GM19240 (cell line): ENCODE measurements around the gene APOO.
A peak's percentile ranks its signal among the peaks of the same experiment; 100 is the strongest.
"Not testable (repeated sequence)": the region's sequence is repeated elsewhere in the genome, so short reads cannot be mapped to it uniquely, and the experiment has no call there.

Experiments used
- DNase-seq: peaks from one replicate; pipeline ENCODE4 v3.0.0; 2011; ENCODE audit warnings: low spot score; ENCODE audit not compliant: insufficient read length

Gene APOO

GRCh38 chrX:23904096-23904495 is 3.6 kb downstream of the APOO start:
- no peak for DNase-seq

GRCh38 chrX:23902419-23902818 is 5.3 kb downstream of the APOO start:
- no peak for DNase-seq

GRCh38 chrX:23901805-23902204 is 5.9 kb downstream of the APOO start:
- DNase-seq, result peak; percentile 11

DNA sequence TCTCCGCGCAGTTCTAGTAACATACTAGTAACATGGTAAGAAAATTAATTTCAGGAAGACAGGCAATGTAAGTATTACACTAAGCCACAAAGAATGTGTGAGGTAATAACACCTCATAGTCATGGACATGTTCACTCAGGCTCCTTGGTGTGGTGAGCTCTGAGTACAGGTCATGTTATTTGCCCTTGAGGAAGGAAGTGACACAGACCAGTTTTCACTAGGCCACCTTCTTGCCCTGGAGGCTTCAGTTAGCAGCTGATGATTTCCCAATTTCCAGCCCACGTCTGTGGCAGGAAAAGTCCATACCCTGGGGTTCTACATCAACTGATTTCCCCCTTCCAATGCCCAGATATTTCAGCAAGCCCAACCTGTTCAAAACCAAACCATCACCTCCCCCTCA is 6.7 kb downstream of the APOO start:
- no peak for DNase-seq

- no peak for DNase-seq
Observed at GRCh38 chrX:23900220-23900797, 7.4 kb downstream of the APOO start.

DNA sequence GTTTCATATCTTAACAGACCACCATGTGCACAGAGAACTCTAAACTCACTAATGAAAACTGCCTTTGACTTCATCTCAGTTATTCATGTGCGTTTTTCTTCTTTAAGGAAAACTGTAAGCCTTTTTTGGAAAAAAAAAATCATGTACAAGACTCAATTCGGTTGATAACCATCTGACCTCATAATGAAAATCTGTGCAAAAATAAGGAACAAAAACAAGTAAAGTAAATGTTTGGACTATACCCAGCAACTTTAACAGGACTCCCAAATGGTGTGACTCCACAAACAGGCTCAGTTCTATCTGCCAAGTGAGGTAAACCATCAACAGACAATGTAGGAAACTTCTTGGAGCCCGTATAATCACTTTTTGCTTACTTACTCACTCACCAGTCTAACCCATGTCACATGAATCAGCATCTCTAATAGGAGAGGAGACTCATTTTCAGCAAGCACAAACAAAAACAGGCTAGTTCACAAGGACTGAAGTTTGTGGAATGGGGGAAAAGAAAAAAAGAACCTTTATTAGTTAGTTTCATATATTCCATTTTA is 9.3 kb downstream of the APOO start:
- no peak for DNase-seq

DNA sequence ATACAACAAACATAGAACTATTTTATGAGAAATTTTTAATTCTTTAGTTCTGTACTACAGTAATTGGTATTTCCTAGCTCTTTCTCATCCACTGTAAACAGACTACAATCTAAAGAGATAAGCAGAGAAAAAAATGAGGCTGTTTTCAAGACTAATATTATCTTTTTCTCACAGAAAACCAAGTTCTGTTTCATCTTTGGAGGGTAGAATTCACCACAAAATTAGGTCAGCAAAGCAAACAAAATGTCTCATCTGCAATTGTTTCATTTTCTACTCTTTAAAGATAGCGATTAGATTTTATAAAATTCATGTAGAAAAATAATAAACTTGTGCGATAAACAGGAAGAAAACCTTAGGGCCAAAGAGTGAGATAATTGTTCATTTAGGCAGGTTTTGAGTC is 10.8 kb downstream of the APOO start:
- no peak for DNase-seq

DNA sequence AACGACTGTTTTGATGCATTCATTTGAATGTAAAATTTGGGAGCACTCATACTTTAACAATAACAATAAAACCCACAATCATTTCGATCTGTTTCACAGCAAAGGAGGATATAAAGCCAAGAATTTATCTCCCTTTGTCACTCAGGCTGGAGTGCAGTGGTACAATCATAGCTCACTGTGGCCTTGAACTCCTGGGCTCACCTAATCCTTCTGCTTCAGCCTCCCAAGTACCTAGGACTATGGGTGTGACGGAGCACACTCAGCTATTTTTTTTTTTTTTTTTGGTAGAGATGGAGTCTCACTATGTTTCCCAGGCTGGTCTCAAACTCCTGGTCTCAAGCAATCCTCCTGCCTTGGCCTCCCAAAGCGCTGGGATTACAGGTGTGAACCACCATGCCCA is 11.2 kb downstream of the APOO start:
- not testable (repeated sequence) for DNase-seq

GRCh38 chrX:23894993-23895392 is 12.7 kb downstream of the APOO start:
- not testable (repeated sequence) for DNase-seq

DNA sequence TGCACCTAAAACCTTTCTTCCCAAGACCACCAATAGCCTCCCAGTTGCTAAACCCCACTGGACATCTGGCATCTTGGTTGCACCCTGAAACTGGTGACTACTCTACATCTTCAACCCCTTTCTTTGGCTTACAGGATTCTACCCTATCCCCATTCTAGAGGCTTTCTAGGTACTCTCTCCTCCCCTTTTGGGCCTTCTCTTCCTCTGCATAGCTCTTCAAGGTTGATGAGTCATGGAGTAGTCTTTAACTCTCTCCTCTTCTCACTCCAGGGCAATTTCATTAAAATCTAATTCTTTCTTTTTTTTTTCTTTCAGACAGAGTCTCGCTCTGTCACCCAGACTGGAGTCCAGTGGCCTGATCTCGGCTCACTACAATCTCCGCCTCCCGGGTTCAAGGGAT is 16.8 kb downstream of the APOO start:
- DNase-seq, result no peak

DNA sequence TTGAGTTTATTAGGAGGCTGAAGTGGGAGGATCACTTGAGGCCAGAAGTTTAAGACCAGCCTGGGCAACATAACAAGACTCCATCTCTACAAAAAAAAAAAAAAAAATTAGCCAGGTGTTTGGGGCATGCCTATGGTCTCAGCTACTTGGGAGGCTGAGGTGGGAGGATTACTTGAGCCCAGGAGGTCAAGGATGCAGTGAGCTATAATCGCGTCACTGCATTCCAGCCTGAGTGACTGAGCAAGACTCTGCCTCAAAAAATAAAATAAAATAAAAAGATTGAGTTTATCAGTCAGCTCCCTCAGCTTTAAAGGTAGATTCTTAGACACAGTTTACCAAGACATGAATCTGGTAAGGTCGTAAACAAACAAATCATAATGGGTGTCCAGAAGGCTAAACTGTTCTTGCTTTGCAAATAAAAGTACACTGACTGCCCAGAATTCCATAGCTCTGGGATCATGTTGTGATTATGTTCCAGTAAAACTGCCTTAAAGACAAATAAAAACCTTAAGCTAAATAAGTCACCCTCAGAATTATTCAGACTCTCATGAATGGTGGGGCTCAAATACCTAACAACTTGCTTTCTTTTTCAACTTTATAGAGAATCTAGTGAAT is 18.7 kb downstream of the APOO start:
- no peak for DNase-seq

DNA sequence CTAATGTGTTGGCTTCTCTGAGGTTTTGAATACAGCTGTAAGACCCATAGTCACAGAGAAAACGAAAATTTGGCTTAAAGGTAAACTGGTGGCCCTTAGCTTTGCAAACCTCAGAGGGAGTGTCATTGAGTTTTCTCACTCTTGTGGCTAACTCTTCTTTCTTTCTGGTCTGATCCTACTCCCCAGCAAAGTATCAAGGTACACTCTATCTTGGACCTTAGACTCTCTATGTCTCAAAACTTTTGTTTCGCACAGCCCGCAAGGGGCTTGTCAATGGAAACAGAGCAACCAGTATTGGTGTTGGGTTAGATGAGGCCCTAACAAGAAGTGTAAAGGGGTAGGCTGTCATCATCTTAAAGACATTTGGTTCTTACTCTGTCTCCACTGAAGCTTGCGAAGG is 19.8 kb downstream of the APOO start:
- DNase-seq, result no peak

GRCh38 chrX:23887451-23887850 is 20.3 kb downstream of the APOO start:
- no peak for DNase-seq

DNA sequence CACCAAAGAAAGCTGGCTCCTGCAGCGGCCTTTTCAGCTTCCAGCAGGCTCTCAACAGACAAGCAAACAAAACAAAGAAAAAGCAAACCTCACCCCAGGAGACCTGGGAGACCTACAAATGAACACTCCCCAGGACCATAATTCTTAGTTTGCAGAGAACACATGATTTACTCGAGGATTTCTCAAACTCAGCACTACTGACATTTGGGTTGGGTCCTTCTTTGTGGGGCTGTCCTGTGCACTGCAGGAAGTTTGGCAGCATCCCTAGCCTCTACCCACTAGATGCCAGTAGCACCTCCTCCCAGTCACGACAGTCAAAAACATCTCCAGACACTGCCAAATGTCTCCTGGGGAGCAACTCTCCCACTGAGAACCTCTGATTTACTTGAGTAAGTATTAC is 21.9 kb downstream of the APOO start:
- DNase-seq, result no peak

DNA sequence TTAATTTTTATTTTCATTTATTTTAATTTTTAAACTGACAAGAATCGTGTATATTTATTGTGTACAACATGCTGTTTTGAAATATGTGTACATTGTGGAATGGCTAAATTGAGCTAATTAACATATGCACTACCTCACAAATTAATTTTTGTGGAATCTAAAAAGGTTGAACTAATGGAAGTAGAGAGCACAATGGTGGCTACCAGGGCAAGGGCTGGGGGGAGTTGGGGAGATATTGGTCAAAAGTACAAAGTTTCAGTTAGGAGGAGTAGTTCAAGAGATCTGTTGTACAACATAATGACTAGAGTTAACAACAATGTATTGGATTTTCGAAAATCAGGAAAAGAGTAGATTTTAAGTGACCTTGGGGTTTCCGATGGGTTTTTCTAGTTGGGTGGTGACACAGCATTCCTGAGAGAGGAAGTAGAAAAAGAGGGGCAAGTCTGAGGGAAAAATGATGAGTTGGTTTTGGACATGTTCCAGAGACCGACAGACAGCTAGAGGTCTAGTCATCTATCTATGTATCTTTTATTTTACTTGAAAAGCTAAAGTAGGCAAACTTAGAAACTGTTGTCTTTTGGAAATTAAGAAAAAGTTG is 23.2 kb downstream of the APOO start:
- DNase-seq, result no peak

DNA sequence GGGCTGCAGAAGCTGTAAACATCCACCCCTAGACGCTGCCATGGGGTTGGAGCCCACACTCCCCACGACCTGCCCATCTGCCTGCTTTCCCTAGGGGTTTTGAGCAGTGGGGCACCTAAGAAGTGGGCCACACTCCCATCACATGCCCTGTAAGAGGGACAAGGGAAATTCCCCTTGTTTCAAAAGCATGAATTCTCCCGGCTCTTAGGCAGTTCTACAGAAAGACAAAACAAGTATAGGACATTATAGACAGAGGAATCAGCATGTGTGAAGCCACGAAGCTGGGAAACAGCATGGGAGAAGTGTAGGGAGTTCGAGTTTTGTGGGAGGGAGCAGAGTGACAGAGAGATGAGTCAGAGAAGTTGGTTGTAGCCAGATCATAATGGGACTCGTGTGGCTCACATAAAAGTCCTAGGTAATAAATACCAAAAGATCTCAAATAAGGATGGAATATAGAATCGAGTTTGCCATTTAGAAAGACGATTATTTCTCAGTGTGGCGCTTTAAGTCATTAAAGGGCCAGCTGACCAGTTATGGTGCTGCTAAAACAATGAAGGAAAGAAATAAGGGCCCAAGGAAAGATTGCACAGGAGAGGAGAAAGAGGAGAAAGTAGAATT is 23.9 kb downstream of the APOO start:
- DNase-seq, result no peak

DNA sequence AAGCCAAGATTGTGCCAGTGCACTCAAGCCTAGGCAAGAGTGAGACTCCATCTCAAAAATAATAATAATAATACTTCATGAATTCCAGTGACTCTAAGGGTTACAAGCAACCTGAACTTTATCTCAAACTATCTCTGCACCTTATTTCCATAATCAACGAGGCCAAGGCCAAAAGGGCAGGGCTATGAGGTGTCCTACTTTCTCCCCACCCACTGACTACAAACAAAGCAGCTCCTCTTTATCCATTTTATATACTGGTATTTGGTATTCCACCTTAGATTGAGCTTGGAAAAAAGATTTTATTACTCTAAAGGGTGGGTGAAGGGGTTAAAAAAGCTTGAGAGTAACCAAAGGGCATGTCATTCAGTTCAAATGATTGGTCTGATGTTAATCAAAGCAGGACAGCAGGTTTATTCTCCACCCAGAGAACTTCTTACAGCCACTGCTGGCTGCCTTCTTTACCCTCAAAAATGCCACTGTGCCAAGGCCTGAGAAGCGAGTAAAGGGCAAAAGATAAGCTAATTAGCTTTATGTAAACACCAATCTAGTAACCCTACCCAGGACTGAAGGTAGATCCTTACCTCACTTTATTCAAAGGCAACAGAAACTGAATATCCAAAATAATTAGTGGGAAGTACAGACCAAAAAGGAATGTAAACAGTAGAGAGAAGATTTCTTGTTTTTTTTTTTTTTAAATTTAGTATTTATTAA is 28.2 kb downstream of the APOO start:
- DNase-seq, result no peak

GRCh38 chrX:23871905-23872546 is 35.7 kb downstream of the APOO start:
- no peak for DNase-seq

GRCh38 chrX:23870041-23870440 is 37.7 kb downstream of the APOO start:
- no peak for DNase-seq

DNA sequence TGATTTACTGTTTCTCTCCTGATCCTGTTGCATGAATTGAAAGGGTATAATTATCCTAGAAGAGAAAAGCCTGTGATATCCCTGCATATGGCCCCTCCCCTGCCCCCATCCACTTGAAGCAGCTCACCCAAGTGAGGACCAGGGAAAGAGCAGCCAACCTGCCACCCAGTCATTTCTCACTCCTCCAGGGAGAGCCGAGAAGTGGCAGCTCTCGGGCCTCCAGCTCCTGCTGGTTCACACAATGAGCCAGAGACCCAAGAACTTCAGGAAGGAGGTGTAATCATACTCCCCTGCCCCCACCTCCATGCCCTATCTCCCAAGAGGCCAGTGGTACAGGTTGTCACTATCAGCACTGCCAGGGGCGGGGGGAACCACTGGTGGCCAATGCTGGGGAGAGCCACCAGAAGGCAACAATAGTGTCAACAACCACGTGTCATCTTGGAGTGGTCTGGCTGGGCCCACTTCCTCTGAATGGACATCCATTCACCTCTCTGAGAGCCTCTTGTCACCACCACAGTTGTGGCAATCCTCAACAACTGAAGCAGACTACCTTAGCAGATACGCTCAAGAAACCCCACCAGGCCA is 42.9 kb downstream of the APOO start:
- DNase-seq, result no peak

GRCh38 chrX:23861952-23862351 is 45.8 kb downstream of the APOO start:
- DNase-seq, result not testable (repeated sequence)
